Peyer's patch (tissue), 4 donors: ENCODE data around the gene LMNB1. TPM values are rescaled to one million over a fixed set of nuclear protein-coding genes. Genes with fewer than 3 reads are reported as not detected.
"Not testable (repeated sequence)": the region's sequence is repeated elsewhere in the genome, so short reads cannot be mapped to it uniquely, and the experiment has no call there.

Experiments used
- DNase-seq, 3 donors: peaks; one replicate each; pipeline ENCODE4 v3.0.0-alpha.2; 2017 to 2019
- H3K27ac ChIP-seq, 4 donors: fragments of 200-600 bp; sonication (generic); one replicate each; pipeline ENCODE4 v1.5.1; 2016 to 2019
- H3K27me3 ChIP-seq, 2 donors: fragments of 200-600 bp; sonication (generic); one replicate each; pipeline ENCODE4 v1.5.1; 2019
- H3K36me3 ChIP-seq, 3 donors: fragments of 200-600 bp; sonication (generic); one replicate each; pipeline ENCODE4 v1.5.1; 2016 to 2019
- H3K4me1 ChIP-seq, 4 donors: fragments of 200-600 bp; sonication (generic); one replicate each; pipeline ENCODE4 v1.5.1; 2016 to 2019
- H3K4me3 ChIP-seq, 4 donors: fragments of 200-600 bp; sonication (generic); 1 replicate in 3 of 4; 2 replicates in 1 of 4; pipeline ENCODE4 v1.5.1; 2016 to 2019; ENCODE audit warnings: mild to moderate bottlenecking in 1 of 4
- H3K9me3 ChIP-seq, 4 donors: fragments of 200-600 bp; sonication (generic); one replicate each; pipeline ENCODE4 v1.5.1; 2016 to 2019; ENCODE audit warnings: mild to moderate bottlenecking in 1 of 4
- POLR2A ChIP-seq, 2 donors: fragments of 450-650 bp; IDR thresholded peaks; one replicate each; pipeline ENCODE4 v1.5.1; 2017; ENCODE audit warnings: antibody characterized with exemption in 2 of 2, mild to moderate bottlenecking in 2 of 2, moderate library complexity in 2 of 2
- total RNA-seq, 4 donors: library from RNA; depleted of rRNA; stranded (reverse); fragments of >200 nt; gene quantifications; one replicate each; pipeline ENCODE4 v1.1.0, GENCODE V29; 2016
- TF ChIP-seq, protein P1 (sequence below), 6 experiments: fragments of 450-650 bp in 4 of 6; fragments of 200-600 bp in 2 of 6; sonication (generic) in 1 of 6; IDR thresholded peaks; one replicate each; pipeline ENCODE4 v1.5.1; 2017 to 2019; ENCODE audit warnings: antibody characterized with exemption in 6 of 6, mild to moderate bottlenecking in 3 of 6, moderate library complexity in 1 of 6

Gene LMNB1
- total RNA-seq, 4 donors from 2014 or later, result 18.6 to 83.3 (median 23.1) TPM

GRCh38 chr5:126777257-126777974, 480 bp downstream of the LMNB1 start:
- peak; percentile 53 to 81 (median 80) for DNase-seq
- Histone ChIP-seq H3K4me1 (peaks cover 0 to 16% (median 2%) of the 10 kb centered on the region in 4 donors), H3K27me3 (no peaks in the 10 kb centered on the region), H3K27ac (peak overlapping the region; percentile 92 to 97 (median 96)), H3K4me3 (peak overlapping the region; percentile 76 to 89 (median 84)), H3K9me3 (no peaks in the 10 kb centered on the region), H3K36me3 (no peaks in the 10 kb centered on the region)
- peak in 1 of 2 donors; percentile 12 for TF ChIP-seq POLR2A (IDR thresholded peaks at IDR 0.05)
- TF ChIP-seq, protein P1, sequence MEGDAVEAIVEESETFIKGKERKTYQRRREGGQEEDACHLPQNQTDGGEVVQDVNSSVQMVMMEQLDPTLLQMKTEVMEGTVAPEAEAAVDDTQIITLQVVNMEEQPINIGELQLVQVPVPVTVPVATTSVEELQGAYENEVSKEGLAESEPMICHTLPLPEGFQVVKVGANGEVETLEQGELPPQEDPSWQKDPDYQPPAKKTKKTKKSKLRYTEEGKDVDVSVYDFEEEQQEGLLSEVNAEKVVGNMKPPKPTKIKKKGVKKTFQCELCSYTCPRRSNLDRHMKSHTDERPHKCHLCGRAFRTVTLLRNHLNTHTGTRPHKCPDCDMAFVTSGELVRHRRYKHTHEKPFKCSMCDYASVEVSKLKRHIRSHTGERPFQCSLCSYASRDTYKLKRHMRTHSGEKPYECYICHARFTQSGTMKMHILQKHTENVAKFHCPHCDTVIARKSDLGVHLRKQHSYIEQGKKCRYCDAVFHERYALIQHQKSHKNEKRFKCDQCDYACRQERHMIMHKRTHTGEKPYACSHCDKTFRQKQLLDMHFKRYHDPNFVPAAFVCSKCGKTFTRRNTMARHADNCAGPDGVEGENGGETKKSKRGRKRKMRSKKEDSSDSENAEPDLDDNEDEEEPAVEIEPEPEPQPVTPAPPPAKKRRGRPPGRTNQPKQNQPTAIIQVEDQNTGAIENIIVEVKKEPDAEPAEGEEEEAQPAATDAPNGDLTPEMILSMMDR (IDR thresholded peaks at IDR 0.05), result peak in 1 of 6 experiments; percentile 12

GRCh38 chr5:126777975-126778674, 1.2 kb downstream of the LMNB1 start:
- H3K9me3 ChIP-seq, result no peaks in the 10 kb centered on the region
- no peaks in the 10 kb centered on the region for H3K36me3 ChIP-seq
- no peaks in the 10 kb centered on the region for H3K27me3 ChIP-seq
- H3K4me1 ChIP-seq, result peaks cover 0 to 16% (median 2%) of the 10 kb centered on the region in 4 donors
- TF ChIP-seq, protein P1 (IDR thresholded peaks at IDR 0.05), result no peak
- peak in 1 of 2 donors; percentile 53 for TF ChIP-seq POLR2A (IDR thresholded peaks at IDR 0.05)
- peak overlapping the region; percentile 92 to 97 (median 96) for H3K27ac ChIP-seq
- DNase-seq, result peak; percentile 90 to 96 (median 91)
- H3K4me3 ChIP-seq, result peak overlapping the region; percentile 76 to 89 (median 84)

DNA sequence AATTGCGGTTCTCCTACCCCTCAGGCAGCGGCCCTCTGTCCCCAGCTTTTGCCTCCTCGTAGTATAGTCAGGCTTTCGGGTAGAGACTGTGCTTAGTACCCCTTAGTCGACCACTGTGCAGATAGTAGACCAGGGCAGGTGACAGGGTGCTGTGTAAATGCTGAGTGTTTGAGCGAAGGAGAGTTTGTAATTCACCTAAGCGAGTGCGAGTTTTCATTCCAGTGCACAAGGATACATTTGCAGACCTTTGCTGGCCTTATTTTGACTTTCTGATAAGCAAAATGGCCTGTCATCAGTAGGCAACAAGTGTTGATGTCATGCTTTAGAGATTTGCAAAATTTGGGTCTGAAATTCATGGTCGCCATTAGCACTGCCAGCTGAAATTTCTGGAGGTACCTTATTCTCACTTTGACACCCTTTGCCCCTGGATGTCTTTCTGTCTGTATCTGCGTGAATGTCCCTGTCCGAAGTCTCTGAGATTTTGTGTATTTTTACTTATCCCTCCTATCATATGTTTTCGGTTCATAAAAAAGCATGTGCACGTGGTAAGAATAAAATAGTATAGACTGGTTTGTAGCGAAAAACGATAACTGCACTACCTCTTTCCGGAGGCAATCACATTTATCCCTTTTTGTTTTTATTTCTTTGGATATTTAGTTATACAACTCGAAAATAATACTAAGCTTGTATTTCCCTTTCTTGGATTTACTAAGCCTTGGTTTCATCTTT, 1.9 kb downstream of the LMNB1 start:
- H3K27ac ChIP-seq, result peak overlapping the region; percentile 92 to 97 (median 96)

DNA sequence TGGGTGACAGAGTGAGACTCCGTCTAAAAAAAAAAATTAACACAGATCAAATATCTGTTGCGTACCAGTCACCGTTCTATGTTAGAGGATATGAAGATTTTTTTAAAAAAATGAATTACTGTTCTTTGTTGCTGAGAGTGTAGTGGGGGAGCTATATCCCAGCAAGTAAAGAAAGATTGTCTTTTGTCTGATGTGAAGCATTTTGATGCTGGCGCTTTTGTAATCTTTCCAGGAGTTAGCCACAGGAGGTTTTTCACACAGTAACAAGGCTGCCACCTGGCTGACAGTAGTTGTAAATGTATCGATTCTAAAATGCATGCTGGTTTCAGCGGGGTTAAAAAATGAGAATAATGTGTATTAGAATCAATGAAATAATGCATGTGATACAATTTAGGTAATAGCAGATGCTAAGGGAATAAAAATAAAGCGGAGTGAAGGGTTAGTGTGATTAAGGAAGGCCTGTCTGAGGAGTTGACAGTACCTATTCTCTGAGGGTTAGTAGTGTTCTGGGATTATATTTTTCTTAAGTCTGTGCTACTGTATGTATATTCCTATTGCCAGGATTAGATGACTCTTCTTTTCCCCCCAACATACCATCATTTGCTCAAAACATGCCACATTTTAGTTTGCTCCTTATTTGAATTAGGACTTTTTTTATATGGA, 3.4 kb downstream of the LMNB1 start:
- peaks cover 0 to 16% (median 2%) of the 10 kb centered on the region in 4 donors for H3K4me1 ChIP-seq
- H3K36me3 ChIP-seq, result no peaks in the 10 kb centered on the region
- H3K4me3 ChIP-seq, result peak overlapping the region in 1 of 4 donors; percentile 6
- no peaks in the 10 kb centered on the region for H3K27me3 ChIP-seq
- H3K9me3 ChIP-seq, result no peaks in the 10 kb centered on the region
- no peak overlapping the region for H3K27ac ChIP-seq
- TF ChIP-seq POLR2A (IDR thresholded peaks at IDR 0.05), result no peak
- TF ChIP-seq, protein P1 (IDR thresholded peaks at IDR 0.05), result peak; percentile 37 to 85 (median 83)
- peak in 2 of 3 donors; percentile 42 to 76 for DNase-seq

More for the DNA sequence above, 1.9 kb downstream of the LMNB1 start:
- H3K27me3 ChIP-seq, result no peaks in the 10 kb centered on the region
- peak in 1 of 3 donors; percentile 39 for DNase-seq
- H3K36me3 ChIP-seq, result no peaks in the 10 kb centered on the region
- H3K4me1 ChIP-seq, result peaks cover 0 to 16% (median 2%) of the 10 kb centered on the region in 4 donors
- H3K4me3 ChIP-seq, result peak overlapping the region; percentile 76 to 89 (median 84)
- TF ChIP-seq POLR2A (IDR thresholded peaks at IDR 0.05), result no peak
- TF ChIP-seq, protein P1 (IDR thresholded peaks at IDR 0.05), result no peak
- no peaks in the 10 kb centered on the region for H3K9me3 ChIP-seq

GRCh38 chr5:126788409-126788808, 11.5 kb downstream of the LMNB1 start:
- H3K27me3 ChIP-seq, H3K27ac ChIP-seq, DNase-seq, H3K4me3 ChIP-seq, H3K9me3 ChIP-seq, H3K36me3 ChIP-seq, H3K4me1 ChIP-seq: not testable (repeated sequence)
